CD4-positive, alpha-beta T cell treated with Interleukin-10 for 1 hour (primary cell): ENCODE results near the gene MAGI2.

Experiments used
- DNase-seq: peaks from one replicate; pipeline ENCODE4 v3.0.0-alpha.2; 2020

The MAGI2 gene

DNA sequence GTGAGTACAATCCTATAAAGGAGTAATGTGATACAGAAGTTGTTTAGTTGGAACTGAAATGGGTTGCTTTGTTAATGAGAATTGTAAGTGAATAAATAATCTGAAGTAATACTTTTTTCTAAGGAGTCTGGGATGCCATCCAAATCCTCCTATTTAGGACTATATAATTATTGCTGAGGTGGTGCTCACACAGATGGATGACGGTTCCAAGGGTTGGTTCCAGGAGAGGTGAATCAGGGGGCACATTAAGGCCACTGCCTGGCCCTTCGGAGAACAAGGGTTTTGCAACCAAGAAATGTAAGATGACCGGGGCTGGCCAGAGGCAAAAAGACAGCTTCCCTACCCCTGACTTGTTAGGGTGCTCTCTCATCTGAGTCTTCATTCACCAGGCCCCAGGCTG lies 1302.2 kb downstream of the MAGI2 start:
- DNase-seq, result no peak

DNA sequence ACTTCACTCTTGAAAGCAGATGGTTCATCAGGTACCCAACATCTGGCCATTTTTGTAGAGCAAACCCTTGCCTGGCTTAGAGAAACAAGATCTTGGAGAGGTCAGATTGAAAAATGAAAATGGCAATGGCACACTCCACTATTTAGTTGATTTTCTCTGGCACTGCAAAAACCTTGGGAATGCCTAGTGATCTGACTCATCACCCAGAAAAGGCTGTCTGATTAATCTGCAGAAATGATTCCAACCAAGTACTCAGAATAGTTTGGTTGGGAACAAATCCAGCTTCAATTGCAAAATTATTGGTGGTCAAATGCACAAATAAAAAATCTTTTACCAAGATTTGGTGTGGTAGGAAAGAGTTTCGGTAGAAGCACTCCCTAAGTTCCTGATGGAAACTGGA lies 1303.7 kb downstream of the MAGI2 start:
- DNase-seq, result no peak

DNA sequence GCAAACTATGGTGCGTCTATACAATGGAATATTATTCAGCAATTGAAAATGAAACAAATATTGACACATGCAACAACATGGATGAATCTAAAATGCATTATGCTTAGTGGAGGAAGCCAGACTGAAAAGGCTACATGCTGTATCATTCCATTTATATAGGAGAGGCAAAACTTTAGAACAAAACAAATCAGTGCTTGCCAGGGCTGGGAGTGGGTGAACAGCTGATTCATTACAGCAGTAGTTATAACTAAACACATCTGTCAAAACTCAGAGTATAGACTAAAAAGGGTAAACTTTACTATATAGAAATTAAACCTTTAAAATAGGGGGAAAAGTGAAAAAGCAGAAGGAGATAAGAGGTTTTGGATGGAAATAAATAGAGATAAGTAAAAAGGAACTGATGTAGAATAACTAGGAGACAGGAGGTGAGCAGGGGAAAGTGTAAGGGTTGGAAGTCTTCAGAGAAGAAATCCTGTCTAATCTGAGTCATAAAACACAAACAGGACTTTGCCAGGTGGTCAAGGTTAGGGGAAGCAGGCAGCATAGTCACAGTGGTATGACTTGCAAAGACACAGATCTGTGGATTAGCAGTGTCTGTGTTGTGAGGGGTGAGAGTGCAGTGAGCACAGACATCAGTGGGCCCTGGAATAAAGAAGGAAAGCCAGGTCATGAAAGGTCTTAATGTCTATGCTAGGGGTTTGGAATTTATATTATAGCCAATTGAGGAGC lies 1305.1 kb downstream of the MAGI2 start:
- DNase-seq, result no peak

DNA sequence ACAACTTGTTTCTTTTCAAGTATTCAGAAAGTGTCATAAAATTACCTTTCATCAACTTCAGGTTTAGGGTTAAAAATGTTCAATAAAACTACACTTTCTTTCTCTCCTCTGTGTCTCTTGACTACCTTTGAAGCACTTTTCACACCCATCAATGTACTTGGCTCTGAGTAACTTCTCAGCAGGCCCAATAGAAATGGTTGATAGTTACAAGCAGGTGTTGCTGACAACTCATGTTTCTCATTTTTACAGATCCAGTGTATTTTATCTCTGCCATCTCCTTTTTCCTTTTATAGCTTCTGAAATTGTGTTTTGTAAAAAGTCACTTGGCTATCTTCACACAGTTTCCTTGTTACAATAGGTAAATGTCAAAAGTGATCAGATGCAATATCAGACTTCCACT lies 1306.9 kb downstream of the MAGI2 start:
- DNase-seq, result no peak

DNA sequence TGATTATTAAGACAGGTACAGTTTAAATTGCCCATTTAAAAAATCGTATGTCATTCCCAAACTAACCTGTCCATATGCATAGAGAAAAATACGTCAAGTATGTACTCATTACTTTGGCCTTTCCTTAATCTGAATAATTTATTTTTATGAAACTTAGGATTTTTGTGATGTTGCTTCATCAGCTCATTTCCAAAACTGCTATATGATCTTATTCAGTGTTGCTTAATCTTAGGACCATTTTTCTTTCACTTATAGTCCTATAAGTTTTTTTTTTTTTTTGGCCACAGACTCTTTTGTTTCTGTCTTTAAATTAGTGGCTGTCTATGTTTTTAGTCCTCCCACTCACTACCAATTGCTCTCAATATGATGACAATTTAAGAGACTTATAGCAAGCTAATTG lies 1309.8 kb downstream of the MAGI2 start:
- DNase-seq, result no peak

DNA sequence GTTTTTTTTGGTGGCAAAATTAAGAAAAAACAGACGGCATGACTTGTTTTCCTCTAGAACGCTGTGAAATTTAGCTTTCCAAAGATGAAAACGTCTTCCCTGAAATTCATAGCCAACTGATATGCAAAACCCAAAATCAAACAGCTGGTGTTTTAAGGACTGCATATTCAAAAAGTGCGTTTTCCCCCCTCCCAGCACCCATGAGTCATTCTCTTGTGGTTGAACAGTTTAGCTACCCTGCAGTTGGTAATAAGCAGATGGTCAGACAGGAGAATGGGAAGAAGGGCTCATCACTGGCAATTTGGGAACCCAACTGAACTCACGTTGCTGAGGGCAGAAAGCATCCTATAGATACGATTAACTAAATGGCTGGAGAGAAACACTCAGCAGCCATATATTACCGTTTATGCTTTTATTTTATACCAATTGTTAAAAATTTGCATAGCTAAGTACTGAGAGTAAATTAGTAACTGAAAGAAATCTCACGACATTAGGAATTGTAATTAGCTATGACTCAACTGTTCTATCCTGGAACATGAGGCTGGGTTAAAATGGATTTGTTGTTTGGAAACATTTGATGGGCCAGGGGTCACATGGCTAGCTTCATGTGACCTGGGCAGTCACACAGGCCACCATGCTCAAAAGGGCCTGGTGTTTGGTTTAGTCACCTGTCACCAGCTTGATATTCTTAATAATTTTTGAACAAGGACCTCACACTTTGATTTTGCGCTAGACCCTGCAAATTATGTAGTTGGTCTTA lies 1311.8 kb downstream of the MAGI2 start:
- no peak for DNase-seq

DNA sequence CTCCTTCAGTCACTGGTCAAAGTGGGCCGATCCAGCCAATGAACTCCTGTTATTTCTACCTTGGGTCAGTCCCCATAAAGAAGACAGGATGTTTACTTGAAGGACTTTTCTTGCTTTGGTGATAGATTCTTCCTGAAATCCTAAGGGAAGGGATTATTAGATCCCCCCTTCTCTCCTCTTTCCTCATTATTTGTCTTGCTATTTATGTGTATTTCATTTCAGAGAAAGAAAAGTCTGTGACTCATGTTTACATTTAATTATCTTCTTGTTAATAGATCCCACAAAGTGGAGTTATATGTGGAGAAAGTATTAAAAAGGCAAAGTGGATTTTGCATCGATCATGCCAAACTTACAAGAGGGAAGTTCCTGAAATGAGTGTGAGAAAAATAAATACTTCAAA lies 1313.4 kb downstream of the MAGI2 start:
- no peak for DNase-seq

DNA sequence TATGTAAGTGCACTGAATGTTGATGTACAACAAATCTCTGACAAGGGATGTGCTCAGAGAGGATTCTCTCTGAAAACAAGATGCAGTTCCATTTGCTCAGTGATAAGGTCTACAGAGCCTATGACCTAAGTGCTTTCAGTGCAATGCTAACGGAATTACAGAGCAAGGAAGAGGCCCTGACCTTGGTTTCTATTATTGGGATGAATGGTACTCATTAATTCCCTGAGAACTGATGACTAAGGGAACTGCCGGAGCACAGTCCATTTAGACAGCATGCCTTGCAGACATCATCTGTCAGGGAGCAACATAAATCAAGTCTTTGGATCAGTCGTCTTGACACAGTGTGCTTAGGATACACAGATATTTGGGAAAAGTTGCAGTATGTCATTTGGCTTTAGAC lies 1314.1 kb downstream of the MAGI2 start:
- no peak for DNase-seq

DNA sequence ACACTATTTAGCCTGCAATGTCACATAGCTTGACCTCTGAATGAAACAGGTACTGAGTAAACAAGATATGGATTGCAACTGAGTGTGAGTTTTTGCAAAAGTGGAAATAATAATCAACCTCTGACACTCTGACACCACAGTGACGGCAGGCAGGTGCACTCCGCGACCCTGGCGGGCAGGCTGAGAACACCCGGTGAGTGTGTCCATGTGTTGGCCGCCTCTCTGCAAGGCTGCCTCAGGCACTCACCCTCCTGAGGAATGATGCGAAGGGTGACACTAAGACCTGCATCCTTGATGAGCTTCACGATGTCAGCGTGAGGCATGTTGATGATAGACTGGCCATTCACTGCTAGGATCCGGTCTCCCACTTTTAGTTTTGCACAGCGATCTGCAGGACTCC lies 1318.7 kb downstream of the MAGI2 start:
- no peak for DNase-seq

DNA sequence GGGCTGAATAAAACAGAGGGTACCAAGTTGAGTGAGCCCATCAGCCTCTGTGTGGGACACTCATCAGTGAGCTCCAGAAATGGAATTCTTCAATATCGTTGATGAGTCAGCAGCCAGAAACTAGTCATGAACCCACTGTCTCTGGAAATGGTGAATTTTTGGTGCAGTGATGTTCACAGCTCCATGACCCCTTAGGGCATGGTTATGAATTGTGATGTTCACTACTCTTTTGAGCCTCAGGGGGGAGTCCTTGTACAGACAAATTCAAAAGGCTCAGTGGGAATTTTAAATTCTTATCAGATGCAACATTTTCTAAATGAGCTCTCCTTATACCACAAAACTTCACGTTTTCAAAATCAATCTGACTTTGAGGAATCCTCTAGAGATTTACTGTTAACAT lies 1319.2 kb downstream of the MAGI2 start:
- no peak for DNase-seq

DNA sequence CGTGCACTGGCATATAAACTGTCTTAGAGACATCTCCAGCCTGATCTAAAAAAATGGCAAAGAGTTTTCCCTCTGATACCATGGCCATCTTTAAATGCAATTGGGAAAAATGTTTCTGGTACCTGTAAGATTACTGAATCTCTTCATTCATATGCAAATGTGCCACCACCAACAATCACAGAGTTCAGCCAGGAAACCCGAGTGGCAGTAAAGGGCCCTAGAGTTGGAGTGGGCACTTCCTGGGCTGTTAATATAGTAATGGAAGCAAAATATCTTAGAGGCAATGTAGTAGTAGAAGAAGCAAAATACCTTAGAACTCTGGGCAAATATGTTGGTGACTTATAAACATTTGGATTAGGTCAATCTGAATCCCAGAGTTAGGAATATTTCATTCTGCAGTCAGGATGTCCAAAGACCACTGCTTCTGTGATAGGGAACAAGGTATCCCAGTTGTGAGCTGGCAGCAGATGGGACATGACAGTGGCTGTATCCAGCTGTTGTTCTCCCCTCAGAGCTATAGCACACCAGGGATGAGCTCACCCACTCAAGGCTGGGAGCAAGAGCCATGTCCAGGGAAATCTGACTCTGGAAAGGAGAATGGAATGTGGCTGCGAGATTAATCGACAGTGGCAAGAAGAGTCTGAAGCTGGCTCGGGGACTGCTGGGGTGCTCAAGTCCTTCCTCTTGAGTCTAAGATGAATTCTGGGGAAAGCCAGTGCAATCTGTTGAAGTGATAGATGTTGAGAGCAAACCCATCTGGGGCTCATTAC lies 1322.8 kb downstream of the MAGI2 start:
- DNase-seq, result no peak

DNA sequence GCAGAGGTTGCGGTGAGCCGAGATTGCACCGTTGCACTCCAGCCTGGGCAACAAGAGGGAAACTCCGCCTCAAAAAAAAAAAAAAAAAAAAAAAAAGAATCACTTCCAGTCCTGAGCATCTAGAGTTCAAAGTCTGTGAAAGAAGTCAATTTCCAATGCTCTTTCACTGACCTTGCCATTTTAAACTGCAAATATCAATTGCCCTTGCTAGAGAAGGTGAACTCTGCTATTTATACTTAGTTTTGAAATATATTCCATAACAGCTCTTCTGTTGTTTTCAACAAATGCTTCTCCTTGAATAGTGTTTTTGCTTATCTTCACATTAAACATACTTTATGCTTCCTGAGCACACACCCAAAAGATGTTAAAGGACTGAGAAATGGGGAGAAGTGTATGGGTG lies 1323.6 kb downstream of the MAGI2 start:
- no peak for DNase-seq

DNA sequence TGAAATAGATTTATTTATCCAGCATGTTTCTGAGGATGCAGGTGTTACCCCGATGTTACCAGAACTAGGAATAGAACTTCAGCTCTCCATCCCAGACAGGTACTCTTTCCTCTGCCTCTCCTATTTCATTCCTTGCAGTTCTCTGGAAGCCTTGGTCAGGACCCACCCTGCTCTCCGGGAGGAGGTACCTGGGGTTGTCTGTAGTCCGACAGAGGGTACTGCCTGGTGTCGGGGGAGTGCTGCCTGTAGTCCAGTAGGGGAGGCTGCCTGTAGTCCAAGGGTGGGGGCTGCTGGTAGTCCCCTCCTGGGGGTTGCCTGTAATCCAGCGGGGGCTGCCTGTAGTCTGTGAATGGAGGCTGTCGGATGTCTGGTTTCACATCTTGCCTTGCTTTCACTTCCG lies 1326.5 kb downstream of the MAGI2 start:
- no peak for DNase-seq

DNA sequence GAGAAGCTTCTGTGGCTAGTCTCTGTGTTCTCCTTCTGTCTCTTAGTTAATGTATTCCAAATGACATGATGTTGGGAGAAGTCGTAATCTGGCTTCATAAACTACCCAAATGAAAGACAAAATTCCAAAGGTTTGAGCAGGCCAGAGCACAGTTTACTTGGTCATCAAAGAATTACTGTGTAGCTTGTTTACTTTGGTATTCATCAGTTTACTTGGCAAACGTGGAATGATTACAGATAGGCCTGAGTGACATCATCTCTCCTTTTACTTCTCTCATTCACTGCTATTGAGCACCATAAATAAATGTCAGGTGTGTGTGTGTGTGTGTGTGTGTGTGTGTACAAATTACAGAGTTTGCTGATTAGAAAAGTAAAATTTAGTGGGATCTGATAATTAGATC lies 1327.6 kb downstream of the MAGI2 start:
- no peak for DNase-seq

DNA sequence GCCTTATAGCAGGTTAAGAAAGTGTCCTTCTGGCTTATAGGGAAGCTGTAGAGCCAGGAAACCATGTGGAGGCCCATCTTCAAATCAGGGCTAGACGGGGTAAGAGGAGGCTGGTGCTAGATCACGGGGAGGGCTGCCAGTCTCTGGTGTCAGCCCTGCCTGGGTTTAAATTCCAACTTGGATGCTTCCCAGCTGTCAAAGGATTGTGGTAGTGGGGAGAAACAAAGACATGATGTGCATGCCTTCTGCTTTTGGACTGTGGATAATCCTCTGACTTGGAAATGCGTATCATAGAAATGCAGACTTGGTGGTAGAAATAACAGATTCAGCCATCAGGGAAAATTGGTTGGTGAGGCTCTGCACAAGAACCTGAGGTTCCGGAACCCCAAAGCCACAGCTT lies 1329.3 kb downstream of the MAGI2 start:
- no peak for DNase-seq

DNA sequence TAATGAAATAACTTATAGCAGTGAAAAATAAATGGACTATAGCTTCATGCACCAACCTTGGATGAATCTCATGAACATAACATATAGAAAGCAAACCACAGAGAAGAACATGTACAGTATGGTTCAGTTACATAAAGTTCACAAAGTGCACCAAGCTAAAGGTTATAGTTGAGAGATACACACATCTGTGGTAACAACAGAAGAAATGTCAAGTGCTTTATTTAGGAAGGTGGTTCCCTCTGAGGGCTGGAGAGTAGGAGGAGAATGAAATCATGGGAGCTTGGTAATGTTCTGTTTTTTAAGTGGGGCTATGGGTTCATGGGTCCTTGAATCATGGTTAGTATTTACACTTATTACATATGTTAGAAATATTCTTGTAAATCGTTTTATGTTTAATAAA lies 1331.6 kb downstream of the MAGI2 start:
- DNase-seq, result no peak

DNA sequence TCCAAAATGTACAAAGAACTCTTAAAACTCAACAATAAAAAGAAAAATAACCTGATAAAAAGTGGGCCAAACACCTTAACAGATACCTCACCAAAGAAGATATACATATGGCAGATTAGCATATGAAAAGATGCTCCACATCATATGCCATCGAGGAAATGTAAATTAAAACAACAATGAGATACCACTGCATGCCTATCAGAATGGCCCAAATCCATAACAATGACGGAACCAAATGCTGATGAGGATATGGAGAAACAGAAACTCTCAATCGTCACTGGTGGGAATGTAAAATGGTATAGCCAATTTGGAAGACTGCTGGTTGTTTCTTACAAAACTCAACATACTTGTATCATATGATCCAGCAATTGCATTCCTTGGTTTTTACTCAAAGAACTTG lies 1335.0 kb downstream of the MAGI2 start:
- DNase-seq, result no peak

DNA sequence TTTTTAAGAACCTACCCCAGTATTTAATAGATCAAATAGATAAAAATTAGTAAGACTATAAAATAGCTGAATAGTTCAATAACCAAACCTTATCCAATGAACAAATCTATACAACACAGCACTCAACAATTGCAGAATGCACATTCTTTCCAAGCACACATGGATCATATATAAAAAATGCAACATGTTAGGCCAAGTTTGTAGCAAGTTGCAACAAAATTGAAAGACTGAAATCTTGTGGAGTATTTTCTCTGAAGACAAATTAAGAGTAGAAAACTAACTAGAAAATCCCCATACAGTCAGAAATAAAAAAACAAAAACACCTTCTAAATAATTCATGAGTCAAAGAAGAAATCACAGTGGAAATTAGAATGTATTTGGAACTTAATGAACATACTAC lies 1337.6 kb downstream of the MAGI2 start:
- no peak for DNase-seq

DNA sequence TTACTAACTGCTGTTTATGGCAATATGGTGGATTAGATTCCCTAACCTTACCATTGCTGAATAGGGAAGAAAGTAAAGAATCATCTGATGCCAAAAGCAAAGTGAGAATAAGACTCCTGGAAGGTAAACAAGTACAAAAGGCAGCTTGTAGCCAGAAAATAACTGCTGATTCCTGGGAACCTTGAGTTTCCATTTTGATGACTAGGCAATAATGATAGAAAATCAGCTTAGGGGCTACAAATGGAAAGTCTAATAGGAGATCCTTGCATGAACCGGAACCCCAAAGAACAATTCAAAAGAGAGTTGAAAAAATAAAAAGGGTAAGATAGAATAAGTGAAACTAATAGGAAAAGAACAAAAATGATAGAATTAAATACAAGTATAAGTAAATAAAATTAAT lies 1338.5 kb downstream of the MAGI2 start:
- DNase-seq, result no peak

DNA sequence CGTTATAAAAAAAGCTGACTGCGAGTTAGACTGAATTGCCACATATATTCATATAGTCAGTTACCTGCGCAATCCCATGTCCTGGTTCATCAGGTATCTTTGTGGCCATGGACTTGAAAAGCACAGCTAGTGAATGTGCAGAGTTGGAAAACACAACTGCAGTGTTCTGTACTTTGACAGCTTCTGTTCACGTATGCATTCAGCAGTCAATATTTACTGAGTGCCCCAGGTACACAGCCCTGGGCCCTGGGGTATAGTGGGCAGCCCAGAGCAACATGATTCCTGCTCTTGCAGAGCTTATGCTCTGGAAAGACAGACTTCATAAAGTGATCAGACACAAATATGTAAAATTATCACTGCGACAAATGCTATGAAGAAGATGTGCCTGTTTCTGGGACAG lies 1341.0 kb downstream of the MAGI2 start:
- DNase-seq, result no peak

DNA sequence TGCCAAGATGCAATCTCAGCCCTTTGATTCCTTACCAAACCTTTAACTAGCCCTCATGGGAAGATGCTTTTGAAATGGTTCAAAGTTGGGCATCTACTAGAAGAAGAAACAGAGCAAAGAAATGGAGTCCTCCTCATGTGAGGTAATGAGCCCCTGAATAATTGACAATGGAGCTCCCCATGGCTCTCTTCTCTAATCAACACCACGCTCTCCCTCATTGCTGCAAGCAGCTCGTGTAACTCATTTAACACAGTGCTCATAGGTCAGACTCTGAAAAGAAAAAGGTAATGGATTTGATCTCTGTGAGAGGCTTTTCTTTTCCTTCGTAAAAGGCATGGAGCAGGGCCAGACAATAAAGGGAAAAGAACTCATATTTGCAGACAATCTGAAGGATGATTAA lies 1342.1 kb downstream of the MAGI2 start:
- no peak for DNase-seq

DNA sequence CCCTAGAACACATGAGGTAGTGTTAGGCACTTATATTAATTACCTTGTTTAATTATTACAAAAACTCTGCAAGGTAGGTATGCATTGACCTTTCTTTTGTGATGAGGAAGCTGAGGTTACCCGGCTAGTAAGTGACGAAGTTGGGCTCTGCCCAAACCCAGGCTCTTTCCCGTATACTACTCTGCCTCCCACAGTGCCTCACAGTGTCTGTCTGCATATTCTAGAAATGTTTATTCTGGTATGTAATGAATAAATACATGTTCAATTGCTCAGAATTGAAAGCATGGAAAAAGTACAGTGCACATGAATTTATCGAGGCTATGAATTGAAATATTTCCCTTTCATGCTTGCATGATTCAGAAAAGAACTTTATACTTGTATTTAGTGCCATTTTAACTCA lies 1350.0 kb downstream of the MAGI2 start:
- no peak for DNase-seq

DNA sequence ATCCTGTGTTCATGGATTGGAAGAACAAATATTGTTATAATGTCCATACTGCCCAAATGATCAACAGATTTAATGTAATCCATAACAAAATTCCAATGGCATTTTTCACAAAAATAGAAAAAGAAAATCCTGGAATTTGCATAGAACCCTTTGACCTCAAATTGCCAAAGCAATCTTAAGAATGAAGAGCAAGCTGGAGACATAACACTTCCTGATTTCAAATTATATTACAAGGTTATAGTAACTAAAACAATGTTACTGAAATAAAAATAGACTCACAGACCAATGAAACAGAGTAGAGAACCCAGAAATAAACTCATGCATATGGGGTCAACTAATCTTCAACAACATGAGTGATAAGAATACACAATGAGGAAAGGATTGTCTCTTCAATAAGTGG lies 1352.4 kb downstream of the MAGI2 start:
- DNase-seq, result no peak
